C1 segment of cervical spinal cord (tissue), 14 donors: ENCODE results near the gene MTRF1.

Source experiments
- DNase-seq, 14 donors: peaks; one replicate each; lab custom pipeline; 2025; lab: John Stamatoyannopoulos, UW

MTRF1 gene, protein sequence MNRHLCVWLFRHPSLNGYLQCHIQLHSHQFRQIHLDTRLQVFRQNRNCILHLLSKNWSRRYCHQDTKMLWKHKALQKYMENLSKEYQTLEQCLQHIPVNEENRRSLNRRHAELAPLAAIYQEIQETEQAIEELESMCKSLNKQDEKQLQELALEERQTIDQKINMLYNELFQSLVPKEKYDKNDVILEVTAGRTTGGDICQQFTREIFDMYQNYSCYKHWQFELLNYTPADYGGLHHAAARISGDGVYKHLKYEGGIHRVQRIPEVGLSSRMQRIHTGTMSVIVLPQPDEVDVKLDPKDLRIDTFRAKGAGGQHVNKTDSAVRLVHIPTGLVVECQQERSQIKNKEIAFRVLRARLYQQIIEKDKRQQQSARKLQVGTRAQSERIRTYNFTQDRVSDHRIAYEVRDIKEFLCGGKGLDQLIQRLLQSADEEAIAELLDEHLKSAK

DNA sequence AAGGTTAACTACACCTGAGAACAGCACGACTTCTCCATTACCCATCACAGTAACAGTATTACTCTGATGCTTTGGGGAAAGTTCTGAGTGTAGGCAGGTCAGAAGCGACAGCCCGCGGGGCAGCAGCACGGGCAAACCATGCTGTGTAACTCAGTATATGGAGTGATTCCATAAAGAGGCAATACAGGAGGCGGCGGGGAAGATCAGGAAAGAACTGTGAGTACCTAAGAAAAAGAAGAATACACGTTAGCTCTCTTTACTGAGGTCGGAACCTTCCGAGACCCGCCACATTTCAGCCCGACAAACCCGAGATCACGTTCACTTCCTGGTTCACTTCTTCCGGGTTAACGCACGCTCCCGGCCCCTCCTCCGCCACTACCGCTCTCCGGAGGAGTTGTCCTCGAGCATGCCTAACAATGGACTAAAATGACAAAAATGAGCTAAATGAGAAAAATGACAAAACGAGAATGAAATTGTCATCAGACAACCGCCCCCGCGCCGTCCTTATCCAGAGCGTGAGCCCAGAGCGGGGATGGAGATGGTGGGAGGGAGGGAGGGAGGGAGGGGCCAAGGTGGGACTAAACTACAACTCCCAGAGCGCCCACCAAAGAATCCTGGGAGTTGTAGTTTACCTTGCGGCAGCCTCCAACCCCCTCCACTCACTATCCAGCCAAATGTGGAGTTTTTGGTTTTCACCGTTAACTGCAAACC lies at the start of gene MTRF1:
MTRF1 (minus strand) TSS at position 316 of the 711 bp plus-strand sequence. CDS start 2,669 bp downstream, outside the sequence.
- peak; percentile 22 to 94 (median 84) for DNase-seq

DNA sequence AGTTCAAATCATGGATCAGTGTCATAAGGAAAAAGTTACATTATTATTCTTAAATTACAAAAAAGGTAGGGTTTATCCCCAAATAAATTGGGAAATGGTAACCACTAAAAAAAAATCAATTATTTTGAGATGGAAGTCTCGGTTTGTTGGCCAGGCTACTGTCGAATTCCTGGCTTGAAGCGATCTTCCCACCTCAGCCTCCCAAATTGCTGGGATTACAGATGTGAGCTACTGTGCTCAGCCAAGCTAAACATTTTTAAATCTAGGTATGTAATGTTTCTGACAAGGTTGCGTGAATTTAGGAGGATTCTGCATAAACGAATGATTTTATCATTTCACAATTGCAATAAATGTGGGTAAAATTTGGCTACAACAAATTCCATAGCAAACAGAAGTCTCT lies 49.7 kb upstream of the MTRF1 start:
- DNase-seq: no peak

DNA sequence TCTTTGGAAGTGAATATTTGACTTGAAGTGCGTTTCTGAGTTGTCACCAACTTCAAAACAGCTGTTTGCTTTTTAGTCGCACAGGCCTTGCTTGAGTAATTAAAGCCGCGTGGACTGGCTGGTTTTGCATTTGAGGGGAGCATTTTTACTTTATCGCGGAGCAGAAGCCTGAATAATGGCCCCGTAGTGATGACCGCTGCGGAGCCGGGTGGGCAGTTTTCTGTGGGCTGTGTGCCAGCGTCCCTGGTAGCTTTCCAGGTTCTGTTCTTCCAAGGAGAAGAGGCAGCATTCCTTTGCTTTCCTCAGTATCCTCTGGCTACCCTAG lies 48.8 kb upstream of the MTRF1 start:
- DNase-seq: peak in 10 of 14 donors; percentile 20 to 60 (median 32)

DNA sequence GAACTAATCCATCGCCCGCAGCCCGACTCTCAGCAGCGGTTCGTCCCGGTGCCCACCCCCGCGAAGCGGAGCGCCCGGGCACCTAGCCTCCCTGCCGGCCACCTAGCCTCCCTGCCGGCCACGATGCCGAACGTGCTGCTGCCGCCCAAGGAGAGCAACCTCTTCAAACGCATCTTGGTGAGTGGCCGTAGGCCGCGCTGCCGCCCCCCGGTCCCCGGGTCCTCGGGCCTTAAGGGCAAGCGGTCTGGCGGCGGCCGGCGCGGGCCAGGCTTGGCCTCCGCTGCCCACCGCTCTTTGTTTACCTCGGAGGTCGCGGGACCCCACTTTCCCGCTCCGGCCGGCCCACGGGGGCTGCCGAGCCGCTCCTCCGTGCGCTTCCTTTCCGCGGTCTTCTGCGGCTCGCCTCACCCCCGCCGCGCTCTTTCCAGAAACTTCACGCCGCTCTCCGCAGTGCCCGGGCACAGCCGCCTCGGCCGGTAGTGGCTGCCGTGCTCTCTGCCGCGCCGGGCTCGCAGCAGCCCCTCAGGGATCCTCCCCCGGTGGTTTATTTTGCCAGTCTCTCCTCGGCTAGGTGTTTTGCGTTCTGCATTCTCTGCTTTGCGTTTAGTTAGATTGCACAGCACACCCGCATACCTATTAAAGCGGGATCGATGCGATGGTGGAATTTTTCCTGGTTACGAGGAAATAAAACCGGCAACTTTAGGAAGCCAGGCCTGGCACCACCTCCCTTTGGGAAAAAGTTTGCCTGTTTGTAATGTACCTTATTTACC lies 48.2 kb upstream of the MTRF1 start:
- DNase-seq: peak in 11 of 14 donors; percentile 22 to 80 (median 72)

DNA sequence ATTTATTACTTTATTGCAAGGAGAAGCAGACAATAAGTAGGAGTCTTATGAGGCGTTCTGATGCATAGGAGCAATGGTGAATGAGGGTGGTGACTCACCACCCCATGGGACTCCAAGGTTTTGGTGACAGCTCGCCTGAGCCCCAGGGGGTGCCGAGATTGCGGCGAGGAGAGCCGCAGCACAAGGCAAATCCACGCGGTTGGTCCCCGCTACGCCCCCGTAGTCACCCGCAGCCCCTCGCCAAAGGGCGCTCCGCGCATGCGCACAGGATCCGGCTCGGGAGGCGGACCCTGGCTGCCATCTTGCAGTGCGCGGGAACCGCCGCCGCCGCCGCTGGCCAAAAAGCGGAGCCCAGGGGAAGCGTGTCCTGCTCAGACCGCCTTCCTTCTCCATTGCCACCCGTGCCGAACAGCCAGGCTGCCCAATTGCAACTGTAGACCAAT lies 47.6 kb upstream of the MTRF1 start, which contains the start of gene NAA16:
NAA16 (plus strand) TSS at position 305 of the 443 bp plus-strand sequence. CDS start 262 bp downstream, outside the sequence.
- DNase-seq: peak; percentile 69 to 97 (median 89)

DNA sequence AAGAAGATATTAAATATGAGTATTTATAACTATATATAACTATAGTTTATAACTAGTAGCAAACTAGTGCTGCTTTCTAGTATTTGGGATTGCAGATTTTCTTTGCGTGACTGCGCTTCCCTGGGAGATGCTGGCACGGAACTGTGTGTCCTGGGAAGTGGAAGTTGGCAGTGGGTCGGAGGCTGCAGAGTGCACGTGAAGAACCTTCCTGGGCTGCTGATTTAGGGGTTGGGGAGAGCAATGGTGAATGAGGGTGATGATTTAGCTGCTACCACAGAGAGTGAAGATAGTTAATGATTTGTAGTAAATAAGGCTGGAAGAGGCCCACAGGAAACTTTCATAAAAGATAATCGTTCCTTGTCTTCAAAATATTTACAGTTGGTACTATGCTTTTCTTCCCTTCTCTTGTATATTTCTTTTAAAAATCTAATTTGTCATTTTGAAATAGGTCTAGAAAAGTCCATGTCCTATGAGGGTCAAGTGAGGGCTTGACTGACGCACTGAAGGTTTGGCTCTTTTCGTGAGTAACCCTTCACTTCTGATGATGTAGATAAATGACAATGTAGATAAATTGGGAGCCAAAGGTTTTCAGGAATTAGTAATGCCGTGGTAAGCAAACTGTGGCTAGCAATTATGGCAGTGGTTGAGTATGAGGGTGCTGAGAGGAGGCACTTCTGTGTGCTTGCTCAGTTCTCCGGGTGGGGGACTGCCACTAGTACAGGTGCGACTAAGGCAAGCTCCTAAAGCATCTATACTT lies 44.7 kb upstream of the MTRF1 start:
- no peak for DNase-seq

DNA sequence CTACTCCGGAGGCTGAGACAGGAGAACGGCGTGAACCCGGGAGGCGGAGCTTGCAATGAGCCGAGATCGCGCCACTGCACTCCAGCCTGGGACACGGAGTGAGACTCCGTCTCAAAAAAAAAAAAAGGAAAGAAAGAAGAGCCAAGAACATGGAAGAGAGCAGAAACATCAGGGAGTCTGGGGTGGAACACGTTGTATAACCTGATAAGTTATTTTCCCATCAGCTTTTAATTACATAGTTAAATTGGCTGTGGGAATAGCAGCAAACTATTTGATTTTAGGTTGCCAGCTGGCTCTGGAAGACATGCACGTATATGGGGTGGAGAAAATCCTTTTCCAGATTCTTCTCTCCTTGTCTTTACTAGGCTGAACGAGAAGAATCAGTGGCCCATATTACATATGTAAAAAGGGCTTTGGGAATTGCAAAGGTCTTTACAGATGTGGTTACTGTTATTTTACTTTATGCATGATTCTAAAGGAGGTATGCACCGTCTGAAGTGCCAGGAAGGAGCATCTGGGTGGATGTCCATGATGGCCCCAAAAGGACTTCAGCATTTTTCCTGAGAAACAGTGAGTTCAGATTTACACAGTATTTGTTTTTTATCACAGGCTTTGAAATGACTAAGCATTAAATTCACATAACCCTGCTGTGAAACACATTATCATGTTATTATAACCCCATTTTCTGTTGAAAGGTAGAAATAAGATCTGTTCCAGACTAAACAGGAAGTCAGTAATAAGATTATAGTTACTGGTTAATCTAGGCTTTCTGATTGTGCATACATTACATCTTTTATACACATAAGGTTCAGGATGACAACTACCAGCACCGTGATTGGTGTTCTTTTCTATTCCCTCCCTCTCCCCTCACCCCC lies 43.1 kb upstream of the MTRF1 start:
- no peak for DNase-seq

DNA sequence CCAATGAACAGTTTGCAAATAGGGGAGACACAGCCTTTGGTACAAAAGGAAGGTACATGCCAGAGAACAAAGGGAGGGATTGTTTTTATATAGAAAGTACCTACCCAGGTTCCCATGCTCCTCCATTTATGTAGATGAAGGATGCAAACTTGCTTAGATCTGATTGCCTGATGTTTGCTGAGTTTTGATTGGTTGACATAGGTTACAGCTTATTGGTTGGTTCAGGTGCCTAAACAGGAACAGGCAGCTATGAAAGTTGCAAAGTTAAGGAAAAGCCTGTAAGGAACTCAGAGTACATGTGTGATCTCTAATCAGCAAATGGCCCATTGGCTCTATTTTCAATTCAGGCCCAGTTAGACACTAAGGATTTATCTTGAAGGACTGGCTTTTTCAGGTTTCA lies 41.2 kb upstream of the MTRF1 start:
- no peak for DNase-seq

DNA sequence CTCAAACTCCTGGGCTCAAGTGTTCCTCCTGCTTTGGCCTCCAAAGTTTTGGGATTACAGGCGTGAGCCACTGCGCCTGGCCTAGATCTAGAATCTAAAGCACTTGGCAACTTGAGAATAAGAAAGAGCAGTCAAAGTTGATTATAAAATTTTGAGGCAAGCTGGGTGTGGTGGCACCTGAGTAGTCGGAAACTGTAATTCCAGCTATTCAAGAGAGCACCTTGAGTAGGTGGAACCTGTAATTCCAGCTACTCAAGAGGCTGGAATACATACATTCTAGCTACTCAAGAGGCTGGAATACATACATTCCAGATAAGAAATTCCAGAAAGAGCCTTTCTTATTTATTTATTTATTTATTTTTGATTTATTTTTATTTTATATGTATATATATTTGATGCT lies 39.4 kb upstream of the MTRF1 start:
- no peak for DNase-seq

DNA sequence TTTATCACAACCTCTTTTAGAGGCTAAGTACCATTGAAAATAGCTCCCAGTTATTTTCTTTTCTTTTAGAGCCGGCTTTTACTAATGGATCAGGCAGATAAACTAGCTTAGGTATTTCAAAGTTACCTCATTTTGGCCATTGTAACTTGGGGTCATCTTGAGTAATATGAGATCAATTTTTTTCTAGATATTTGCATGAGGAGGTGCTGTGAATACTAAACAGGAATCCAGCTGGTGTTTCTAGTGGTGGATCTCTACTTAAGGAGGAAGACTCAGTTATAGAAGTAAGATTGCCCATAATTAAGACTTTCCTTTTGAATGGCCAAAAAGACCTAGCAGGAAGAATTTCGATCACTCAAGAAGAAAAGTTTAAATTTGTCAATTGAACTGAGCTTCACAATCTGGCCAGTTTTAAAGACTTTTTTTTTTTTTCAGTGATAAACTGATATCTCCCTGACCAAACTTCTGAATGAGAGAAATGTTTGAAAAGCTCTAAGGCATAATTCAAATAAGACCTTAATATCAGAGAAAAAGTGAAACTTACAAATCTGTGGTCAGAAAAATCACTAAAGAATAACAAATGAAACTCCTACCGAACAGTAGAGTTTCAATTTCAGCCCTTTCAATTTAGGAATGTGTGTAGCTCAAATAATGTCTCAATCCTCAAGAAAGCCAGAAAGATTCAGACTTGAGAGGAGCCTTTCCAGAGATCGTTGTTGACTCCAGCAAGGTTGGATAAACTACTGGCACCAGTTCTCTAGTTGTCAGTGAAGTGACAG lies 36.1 kb upstream of the MTRF1 start:
- DNase-seq: no peak

DNA sequence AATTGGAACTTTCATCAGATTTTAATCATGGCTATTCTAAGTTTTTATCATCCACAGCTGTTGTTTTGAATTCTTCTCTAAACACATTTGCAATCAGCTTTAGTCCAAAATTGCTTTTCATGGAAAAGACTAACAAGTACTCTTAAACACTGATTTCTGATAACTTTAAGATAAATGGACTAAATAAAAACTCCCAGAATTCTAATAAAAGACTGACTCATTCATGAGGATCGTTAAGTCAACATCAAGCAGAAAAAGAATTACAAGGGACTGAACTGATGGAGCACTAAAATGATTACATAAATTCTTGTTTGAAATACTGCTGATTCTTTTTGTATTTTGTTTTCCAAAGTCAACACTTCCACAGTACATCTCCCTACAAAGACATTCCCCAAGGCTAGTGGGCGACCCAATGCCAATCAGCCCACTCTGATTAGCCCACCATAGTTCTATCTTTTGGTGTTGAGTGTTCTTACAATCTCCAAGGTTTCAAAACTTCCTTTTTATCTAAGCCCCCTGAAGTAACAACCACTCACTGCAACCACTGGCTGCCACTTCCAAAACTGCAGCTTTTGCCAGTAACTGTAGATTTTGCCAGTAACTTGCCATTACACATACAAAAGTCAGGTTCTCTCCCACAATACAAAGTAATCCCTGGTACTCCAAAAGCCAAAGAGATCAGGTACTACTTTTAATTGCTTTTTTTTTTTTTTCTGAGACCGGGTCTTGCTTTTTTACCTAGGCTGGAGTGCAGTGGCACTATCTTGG lies 33.7 kb upstream of the MTRF1 start:
- DNase-seq: no peak

DNA sequence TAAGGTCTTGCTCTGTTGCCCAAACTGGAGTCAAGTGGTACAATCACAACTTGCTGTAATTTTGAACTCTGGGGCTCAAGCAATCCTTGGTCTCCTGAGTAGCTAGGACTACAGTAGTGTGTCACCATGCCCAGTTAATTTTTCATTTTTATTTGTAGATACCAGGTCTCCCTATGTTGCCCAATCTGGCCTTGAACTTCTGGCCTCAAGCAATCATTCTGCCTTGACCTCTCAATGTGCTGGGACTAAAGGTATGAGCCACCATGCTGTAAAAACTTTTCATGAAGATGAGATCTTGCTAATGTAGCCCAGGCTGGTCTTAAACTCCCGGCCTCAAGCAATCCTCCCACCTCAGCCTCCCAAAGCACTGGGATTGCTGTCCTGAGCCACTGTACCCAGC lies 32.6 kb upstream of the MTRF1 start:
- no peak for DNase-seq

DNA sequence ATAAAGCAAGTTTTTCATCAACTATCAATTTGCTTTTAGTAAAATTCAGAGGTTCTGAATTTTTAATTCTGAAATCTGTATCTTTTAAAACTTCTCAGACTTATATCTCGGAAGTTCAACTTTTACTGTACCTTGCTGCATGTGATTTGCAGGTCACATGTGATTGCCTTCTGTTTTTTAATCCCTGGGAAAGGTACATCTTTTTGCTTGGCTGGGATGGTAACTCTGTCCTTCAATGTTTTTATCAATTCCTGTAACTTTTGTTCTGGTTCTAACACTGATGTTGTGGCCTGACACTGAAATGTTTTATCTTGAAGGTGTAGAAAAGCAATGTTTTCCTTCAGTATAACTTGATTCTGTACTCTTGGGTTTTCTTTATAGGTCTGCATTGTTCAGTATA lies 31.5 kb upstream of the MTRF1 start:
- DNase-seq: no peak

DNA sequence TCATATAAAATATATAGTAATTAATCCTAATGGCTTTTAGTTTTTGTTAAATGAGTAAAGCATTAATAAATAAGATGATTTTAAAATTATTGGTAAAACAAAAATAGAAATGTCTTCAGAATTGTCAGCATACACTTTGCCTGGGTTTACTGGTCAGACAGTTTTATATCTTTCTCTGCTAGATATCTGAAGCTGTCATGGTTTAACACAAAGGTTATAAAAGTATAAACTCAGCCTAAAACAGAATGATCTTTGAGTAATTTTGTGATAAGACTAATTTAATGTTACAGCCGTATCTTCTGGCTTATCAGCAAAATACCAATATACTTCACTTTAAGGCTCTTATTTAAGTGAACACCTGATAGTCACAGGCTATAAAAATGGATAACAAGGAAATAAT lies 29.9 kb upstream of the MTRF1 start:
- no peak for DNase-seq

DNA sequence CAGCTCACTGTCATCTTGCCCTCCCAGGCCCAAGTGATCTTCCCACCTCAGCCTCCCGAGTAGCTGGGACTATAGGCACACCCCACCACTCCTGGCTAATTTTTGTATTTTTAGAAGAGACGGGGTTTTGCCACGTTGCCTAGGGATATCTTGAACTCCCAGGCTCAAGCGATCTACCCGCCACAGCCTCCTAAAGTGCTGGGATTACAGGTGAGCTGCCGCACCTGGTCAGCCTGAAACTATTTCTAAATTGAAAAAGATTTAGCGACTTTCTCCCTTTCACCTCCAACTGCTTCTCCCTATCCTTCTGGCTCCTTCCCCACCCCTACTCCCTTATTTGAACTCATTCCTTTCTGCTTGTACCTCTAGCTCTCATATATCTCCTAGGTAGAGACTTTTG lies 27.9 kb upstream of the MTRF1 start:
- no peak for DNase-seq

DNA sequence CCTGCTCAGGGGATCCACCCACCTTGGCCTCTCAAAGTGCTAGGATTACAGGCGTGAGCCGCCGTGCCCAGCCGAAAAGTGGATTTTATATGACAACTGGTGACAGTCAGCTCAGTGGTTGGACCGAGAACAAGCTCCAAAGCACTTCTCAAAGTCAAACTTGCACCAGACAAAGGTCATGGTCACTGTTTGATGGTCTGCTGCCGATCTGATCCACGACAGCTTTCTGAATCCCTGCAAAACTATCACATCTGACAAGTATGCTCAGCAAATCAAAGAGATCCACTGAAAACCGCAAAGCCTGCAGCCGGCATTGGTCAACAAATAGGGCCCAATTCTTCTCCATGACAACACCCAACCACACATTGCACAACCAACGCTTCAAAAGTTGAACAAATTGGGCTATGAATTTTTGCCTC lies 26.1 kb upstream of the MTRF1 start:
- DNase-seq: no peak

DNA sequence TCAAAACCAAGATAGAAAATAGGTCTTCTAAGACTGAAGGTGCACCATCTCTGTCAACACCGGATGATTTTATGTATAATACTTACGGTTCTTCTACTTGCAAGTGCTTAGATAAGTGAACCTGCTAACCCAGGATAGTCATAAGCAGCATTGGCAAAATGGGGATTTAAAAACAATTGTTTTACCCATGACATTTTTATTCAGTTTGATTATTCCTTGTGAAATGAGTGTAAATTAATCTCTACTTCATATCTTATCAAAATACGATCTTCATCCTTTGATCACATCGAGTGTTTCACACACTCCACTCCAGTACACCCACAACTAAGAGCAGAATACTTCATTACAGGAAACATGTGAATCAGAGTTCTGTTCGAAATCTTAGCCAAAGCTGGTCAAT lies 23.0 kb upstream of the MTRF1 start:
- DNase-seq: no peak

DNA sequence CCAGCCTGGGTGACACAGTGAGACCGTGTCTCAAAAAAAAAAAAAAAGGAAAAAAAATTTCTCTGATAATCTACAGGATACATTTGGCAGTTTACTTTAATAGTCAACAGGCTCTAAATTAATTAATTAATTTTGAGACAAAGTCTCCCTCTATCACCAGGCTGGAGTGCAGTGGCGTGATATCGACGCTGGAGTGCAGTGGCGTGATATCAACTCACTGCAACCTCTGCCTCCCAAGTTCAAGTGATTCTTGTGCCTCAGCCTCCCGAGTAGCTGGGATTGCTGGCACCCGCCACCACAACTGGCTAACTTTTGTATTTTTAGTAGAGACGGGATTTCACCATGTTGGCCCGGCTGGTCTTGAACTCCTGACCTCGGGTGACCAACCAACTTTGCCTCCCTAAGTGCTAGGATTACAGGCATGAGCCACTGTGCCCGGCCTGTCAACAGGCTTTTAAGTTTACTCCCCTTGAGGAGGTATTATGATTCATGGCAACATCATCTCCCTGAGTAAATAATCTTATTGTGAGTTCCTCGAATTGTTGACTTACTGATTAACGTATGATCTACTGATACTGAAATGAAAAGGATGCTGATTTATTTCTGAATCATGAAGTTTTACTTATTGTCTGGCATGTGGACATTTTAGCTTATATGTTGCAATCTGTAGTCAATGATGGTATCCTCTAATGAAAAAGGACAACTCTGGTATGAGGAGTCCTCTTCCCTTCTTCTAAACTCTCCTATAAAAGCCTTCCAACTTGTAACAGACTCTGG lies 21.3 kb upstream of the MTRF1 start:
- DNase-seq: no peak
